ENCODE measurements around the gene PLA2G3. TPM values are rescaled to one million over a fixed set of nuclear protein-coding genes. Genes with fewer than 3 reads are reported as not detected.

PLA2G3 gene
- total RNA-seq, 1 donor: not detected

DNA sequence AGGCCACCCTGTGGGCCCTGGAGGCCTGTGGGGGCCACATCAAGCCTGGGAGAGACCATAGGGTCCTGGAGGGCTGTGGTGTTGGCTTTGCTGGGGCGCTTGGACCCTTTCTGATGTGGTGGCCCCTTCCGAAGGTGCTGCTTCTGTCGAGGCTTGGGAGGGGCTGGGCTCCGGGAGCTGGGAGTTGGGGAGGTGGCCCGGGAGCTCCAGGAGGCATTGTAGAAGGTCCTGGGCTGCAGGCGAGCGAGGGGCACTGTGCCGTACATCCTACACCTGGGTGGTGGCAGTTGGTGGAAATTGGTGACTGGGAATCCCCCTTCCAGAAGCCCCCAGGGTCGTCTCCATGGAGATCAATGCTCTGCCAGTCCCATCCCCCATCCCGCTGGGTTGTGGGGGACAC, 2.6 kb downstream of the PLA2G3 start:
- no peaks in the 10 kb centered on the region for H3K9me3 ChIP-seq (ENCODE audit: low read depth, low read length)
- H3K27me3 ChIP-seq (ENCODE audit: insufficient read depth, low read length): no peaks in the 10 kb centered on the region
- H3K4me1 ChIP-seq (ENCODE audit: insufficient read depth, low read length): no peaks in the 10 kb centered on the region
- H3K4me3 ChIP-seq (ENCODE audit: low read length): no peak overlapping the region

GRCh38 chr22:31136711-31137110, 3.6 kb downstream of the PLA2G3 start:
- Histone ChIP-seq H3K4me1 (ENCODE audit: insufficient read depth, low read length) (no peaks in the 10 kb centered on the region), H3K27me3 (ENCODE audit: insufficient read depth, low read length) (no peaks in the 10 kb centered on the region), H3K9me3 (ENCODE audit: low read depth, low read length) (no peaks in the 10 kb centered on the region), H3K4me3 (ENCODE audit: low read length) (no peak overlapping the region)

- H3K4me1 ChIP-seq (ENCODE audit: insufficient read depth, low read length): no peaks in the 10 kb centered on the region
- H3K27me3 ChIP-seq (ENCODE audit: insufficient read depth, low read length): no peaks in the 10 kb centered on the region
- no peak overlapping the region for H3K4me3 ChIP-seq (ENCODE audit: low read length)
Measured at GRCh38 chr22:31136155-31136554, 4.2 kb downstream of the PLA2G3 start.

GRCh38 chr22:31135706-31136105, 4.6 kb downstream of the PLA2G3 start:
- no peaks in the 10 kb centered on the region for H3K27me3 ChIP-seq (ENCODE audit: insufficient read depth, low read length)
- H3K4me3 ChIP-seq (ENCODE audit: low read length): no peak overlapping the region
- H3K4me1 ChIP-seq (ENCODE audit: insufficient read depth, low read length): no peaks in the 10 kb centered on the region
- no peaks in the 10 kb centered on the region for H3K9me3 ChIP-seq (ENCODE audit: low read depth, low read length)

More at GRCh38 chr22:31136155-31136554, 4.2 kb downstream of the PLA2G3 start:
- no peaks in the 10 kb centered on the region for H3K9me3 ChIP-seq (ENCODE audit: low read depth, low read length)

DNA sequence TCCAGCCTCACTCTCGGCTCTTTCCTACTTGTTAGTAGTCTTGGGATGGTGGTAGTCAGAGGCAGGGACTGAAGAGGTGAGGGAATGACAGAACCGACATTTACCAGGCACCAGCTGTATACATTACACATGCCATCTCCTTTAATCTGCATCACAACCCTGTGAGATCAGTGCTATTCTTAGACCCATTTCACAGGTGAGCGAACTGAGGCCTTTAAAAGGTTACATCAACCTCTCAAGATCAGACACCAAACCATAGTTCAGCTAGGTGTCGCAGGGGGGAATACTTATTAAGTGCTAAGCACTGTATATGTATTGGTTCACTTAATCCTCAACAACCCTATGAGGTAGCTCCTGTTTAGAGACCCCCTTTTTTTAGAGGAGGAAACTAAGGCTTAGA, 5.6 kb downstream of the PLA2G3 start:
- Histone ChIP-seq H3K4me1 (ENCODE audit: insufficient read depth, low read length) (no peaks in the 10 kb centered on the region), H3K9me3 (ENCODE audit: low read depth, low read length) (no peaks in the 10 kb centered on the region), H3K4me3 (ENCODE audit: low read length) (no peak overlapping the region), H3K27me3 (ENCODE audit: insufficient read depth, low read length) (no peaks in the 10 kb centered on the region)

DNA sequence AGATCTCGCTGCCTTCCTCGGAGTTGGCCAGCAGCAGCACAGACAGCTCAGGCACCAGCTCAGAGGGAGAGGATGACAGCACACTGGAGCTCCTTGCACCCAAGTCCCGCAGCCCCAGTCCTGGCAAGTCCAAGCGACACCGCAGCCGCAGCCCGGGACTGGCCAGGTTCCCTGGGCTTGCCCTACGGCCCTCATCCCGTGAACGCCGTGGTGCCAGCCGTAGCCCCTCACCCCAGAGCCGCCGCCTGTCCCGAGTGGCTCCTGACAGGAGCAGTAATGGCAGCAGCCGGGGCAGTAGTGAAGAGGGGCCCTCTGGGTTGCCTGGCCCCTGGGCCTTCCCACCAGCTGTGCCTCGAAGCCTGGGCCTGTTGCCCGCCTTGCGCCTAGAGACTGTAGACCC, 6.4 kb downstream of the PLA2G3 start:
- H3K9me3 ChIP-seq (ENCODE audit: low read depth, low read length): no peaks in the 10 kb centered on the region
- no peak overlapping the region for H3K4me3 ChIP-seq (ENCODE audit: low read length)
- H3K27me3 ChIP-seq (ENCODE audit: insufficient read depth, low read length): no peaks in the 10 kb centered on the region
- no peaks in the 10 kb centered on the region for H3K4me1 ChIP-seq (ENCODE audit: insufficient read depth, low read length)

GRCh38 chr22:31130873-31131272, 9.4 kb downstream of the PLA2G3 start:
- Histone ChIP-seq H3K27me3 (ENCODE audit: insufficient read depth, low read length) (no peaks in the 10 kb centered on the region), H3K4me1 (ENCODE audit: insufficient read depth, low read length) (no peaks in the 10 kb centered on the region), H3K4me3 (ENCODE audit: low read length) (no peak overlapping the region), H3K9me3 (ENCODE audit: low read depth, low read length) (no peaks in the 10 kb centered on the region)

DNA sequence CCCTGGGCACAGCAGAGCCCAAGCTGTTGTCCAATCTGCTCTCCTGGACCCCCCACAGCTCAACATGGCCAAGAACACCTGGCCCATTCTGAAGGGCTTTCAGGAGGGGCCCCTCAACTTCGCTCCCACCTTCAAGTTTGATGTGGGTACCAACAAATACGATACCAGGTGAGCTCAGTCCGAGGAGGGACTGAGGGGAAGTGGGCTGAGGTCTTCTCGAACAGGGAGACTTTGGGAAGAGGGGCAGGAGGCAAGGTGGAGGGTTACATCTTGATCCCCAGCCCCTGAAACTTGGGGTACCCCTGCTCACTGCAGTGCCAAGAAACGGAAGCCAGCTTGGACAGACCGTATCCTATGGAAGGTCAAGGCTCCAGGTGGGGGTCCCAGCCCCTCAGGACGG, 12.2 kb downstream of the PLA2G3 start:
- no peaks in the 10 kb centered on the region for H3K4me1 ChIP-seq (ENCODE audit: insufficient read depth, low read length)
- H3K9me3 ChIP-seq (ENCODE audit: low read depth, low read length): no peaks in the 10 kb centered on the region
- no peak overlapping the region for H3K4me3 ChIP-seq (ENCODE audit: low read length)
- no peaks in the 10 kb centered on the region for H3K27me3 ChIP-seq (ENCODE audit: insufficient read depth, low read length)

DNA sequence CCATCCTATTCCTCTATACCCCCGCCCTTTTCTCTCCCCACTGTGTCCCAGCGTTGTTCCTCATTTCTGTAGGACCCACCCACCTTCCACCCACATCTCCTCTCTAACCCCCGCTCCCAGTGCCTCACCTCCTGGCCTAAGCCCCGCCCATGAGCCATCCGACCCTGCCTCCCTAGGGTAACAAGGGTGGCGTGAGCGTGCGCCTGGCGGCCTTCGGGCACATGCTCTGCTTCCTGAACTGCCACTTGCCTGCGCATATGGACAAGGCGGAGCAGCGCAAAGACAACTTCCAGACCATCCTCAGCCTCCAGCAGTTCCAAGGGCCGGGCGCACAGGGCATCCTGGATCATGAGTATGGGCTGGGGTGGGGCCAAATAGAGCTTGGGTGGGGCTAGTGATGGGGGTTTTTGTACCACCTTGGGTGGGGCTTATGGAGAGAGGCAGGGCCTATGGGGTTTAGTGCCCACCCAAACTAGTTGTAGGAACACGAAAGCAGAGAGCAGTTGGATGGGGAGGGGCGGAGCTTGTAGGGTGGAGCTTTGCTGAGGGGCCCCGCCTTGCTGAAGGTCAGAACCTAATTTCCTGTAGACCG, 13.0 kb downstream of the PLA2G3 start:
- H3K4me1 ChIP-seq (ENCODE audit: insufficient read depth, low read length): no peaks in the 10 kb centered on the region
- H3K4me3 ChIP-seq (ENCODE audit: low read length): no peak overlapping the region
- no peaks in the 10 kb centered on the region for H3K9me3 ChIP-seq (ENCODE audit: low read depth, low read length)
- no peaks in the 10 kb centered on the region for H3K27me3 ChIP-seq (ENCODE audit: insufficient read depth, low read length)

GRCh38 chr22:31126869-31127175, 13.5 kb downstream of the PLA2G3 start:
- no peaks in the 10 kb centered on the region for H3K4me1 ChIP-seq (ENCODE audit: insufficient read depth, low read length)
- H3K27me3 ChIP-seq (ENCODE audit: insufficient read depth, low read length): no peaks in the 10 kb centered on the region
- H3K4me3 ChIP-seq (ENCODE audit: low read length): no peak overlapping the region
- no peaks in the 10 kb centered on the region for H3K9me3 ChIP-seq (ENCODE audit: low read depth, low read length)

GRCh38 chr22:31126128-31126868, 14.0 kb downstream of the PLA2G3 start:
- no peak overlapping the region for H3K4me3 ChIP-seq (ENCODE audit: low read length)

GRCh38 chr22:31125521-31126117, 14.7 kb downstream of the PLA2G3 start:
- no peak overlapping the region for H3K4me3 ChIP-seq (ENCODE audit: low read length)
- no peaks in the 10 kb centered on the region for H3K27me3 ChIP-seq (ENCODE audit: insufficient read depth, low read length)
- H3K9me3 ChIP-seq (ENCODE audit: low read depth, low read length): no peaks in the 10 kb centered on the region
- H3K4me1 ChIP-seq (ENCODE audit: insufficient read depth, low read length): no peaks in the 10 kb centered on the region

More at GRCh38 chr22:31126128-31126868, 14.0 kb downstream of the PLA2G3 start:
- Histone ChIP-seq H3K9me3 (ENCODE audit: low read depth, low read length) (no peaks in the 10 kb centered on the region), H3K27me3 (ENCODE audit: insufficient read depth, low read length) (no peaks in the 10 kb centered on the region), H3K4me1 (ENCODE audit: insufficient read depth, low read length) (no peaks in the 10 kb centered on the region)

GRCh38 chr22:31124811-31125465, 15.4 kb downstream of the PLA2G3 start:
- Histone ChIP-seq H3K4me1 (ENCODE audit: insufficient read depth, low read length) (no peaks in the 10 kb centered on the region), H3K27me3 (ENCODE audit: insufficient read depth, low read length) (no peaks in the 10 kb centered on the region), H3K4me3 (ENCODE audit: low read length) (no peak overlapping the region), H3K9me3 (ENCODE audit: low read depth, low read length) (no peaks in the 10 kb centered on the region)

DNA sequence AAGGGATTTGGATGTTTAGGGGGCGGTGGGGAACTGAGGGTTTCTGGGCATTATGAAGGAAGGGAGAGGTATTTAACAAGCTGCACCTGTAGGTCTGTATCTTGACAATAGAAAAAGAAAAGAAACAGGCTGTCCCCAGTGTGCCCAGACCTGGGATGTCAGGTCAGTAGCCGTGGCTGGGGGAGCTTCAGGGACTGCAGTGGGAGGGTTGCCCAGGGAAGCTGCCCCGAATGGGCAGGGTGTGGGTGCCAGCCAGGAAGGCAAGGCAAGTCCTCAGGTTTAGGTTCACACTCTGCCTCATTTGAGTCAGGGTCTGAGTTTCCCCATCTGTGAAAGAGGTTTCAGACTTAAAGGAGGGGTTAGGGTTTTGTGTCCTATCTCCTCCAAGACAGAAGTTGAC, 16.0 kb downstream of the PLA2G3 start:
- no peak overlapping the region for H3K4me3 ChIP-seq (ENCODE audit: low read length)
- no peaks in the 10 kb centered on the region for H3K4me1 ChIP-seq (ENCODE audit: insufficient read depth, low read length)

GRCh38 chr22:31123292-31123602, 17.1 kb downstream of the PLA2G3 start:
- Histone ChIP-seq H3K9me3 (ENCODE audit: low read depth, low read length) (no peaks in the 10 kb centered on the region), H3K4me3 (ENCODE audit: low read length) (no peak overlapping the region), H3K4me1 (ENCODE audit: insufficient read depth, low read length) (no peaks in the 10 kb centered on the region), H3K27me3 (ENCODE audit: insufficient read depth, low read length) (no peaks in the 10 kb centered on the region)

More for the DNA sequence above, 16.0 kb downstream of the PLA2G3 start:
- Histone ChIP-seq H3K27me3 (ENCODE audit: insufficient read depth, low read length) (no peaks in the 10 kb centered on the region), H3K9me3 (ENCODE audit: low read depth, low read length) (no peaks in the 10 kb centered on the region)
